Measurements from ENCODE around the gene GC. TPM values are rescaled to one million over a fixed set of nuclear protein-coding genes. Genes with fewer than 3 reads are reported as not detected.

The GC gene
- total RNA-seq, 1 donor from 2014 or later: not detected

DNA sequence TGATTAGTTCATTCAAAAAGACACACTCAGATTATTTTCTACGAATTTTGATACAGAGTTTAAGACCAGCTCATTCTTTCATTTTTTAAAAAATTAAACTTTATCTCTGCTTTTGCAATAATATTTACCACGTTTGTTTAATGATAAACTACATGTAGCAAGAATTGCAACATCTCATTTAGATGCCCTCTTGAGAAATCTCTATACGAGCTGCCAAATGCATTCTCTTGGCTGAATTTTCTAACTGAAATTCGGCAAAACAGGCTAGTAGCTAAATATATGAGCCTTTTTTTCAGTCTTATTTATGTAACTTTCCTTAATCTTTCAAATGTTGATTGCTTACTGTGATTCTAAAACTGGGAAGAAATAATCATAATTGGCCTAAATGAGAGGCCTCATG lies 2.1 kb upstream of the GC start:
- H3K4me3 Mint-ChIP-seq (ENCODE audit: unreplicated experiment): no peak overlapping the region

GRCh38 chr4:71784569-71785197 lies 804 bp upstream of the GC start:
- no peak overlapping the region for H3K4me3 Mint-ChIP-seq (ENCODE audit: unreplicated experiment)
- TF ChIP-seq CTCF (IDR thresholded peaks at IDR 0.05): no peak
- H3K9me3 Mint-ChIP-seq (ENCODE audit: unreplicated experiment): no peaks in the 10 kb centered on the region
- H3K4me1 Mint-ChIP-seq (ENCODE audit: unreplicated experiment): no peaks in the 10 kb centered on the region
- H3K27ac Mint-ChIP-seq (ENCODE audit: unreplicated experiment): no peak overlapping the region
- peaks cover 14% of the 10 kb centered on the region for H3K27me3 Mint-ChIP-seq (ENCODE audit: unreplicated experiment)
- no peak for DNase-seq (ENCODE audit: extremely low spot score, unreplicated experiment)
- H3K36me3 Mint-ChIP-seq (ENCODE audit: unreplicated experiment): no peaks in the 10 kb centered on the region

More for the DNA sequence above, 2.1 kb upstream of the GC start:
- Mint-ChIP-seq H3K4me1 (ENCODE audit: unreplicated experiment) (no peaks in the 10 kb centered on the region), H3K9me3 (ENCODE audit: unreplicated experiment) (no peaks in the 10 kb centered on the region), H3K36me3 (ENCODE audit: unreplicated experiment) (no peaks in the 10 kb centered on the region), H3K27me3 (ENCODE audit: unreplicated experiment) (peaks cover 17% of the 10 kb centered on the region), H3K27ac (ENCODE audit: unreplicated experiment) (no peak overlapping the region)
- DNase-seq (ENCODE audit: extremely low spot score, unreplicated experiment): no peak
- TF ChIP-seq CTCF (IDR thresholded peaks at IDR 0.05): no peak

DNA sequence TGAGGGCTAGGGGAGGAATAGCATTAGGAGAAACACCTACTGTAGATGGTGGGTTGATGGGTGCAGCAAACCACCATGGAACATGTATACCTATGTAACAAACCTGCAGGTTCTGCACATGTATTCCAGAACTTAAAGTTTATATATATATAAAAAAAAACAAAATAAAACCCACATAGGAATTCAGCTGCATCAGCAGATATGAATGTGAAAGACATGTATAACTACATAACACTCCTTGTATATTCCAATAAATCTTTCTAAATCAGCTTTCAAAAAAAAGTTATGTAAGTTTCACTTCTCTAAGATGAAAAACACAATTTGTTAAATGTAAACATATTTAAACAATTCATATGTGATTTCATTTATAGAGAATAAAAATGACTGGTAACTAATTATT lies 6.0 kb downstream of the GC start:
- DNase-seq (ENCODE audit: extremely low spot score, unreplicated experiment): no peak
- H3K4me1 Mint-ChIP-seq (ENCODE audit: unreplicated experiment): no peaks in the 10 kb centered on the region
- no peaks in the 10 kb centered on the region for H3K9me3 Mint-ChIP-seq (ENCODE audit: unreplicated experiment)
- H3K27ac Mint-ChIP-seq (ENCODE audit: unreplicated experiment): no peak overlapping the region
- peaks cover 8% of the 10 kb centered on the region for H3K27me3 Mint-ChIP-seq (ENCODE audit: unreplicated experiment)
- TF ChIP-seq CTCF (IDR thresholded peaks at IDR 0.05): no peak
- no peaks in the 10 kb centered on the region for H3K36me3 Mint-ChIP-seq (ENCODE audit: unreplicated experiment)
- no peak overlapping the region for H3K4me3 Mint-ChIP-seq (ENCODE audit: unreplicated experiment)

- Mint-ChIP-seq H3K36me3 (ENCODE audit: unreplicated experiment) (no peaks in the 10 kb centered on the region), H3K9me3 (ENCODE audit: unreplicated experiment) (no peaks in the 10 kb centered on the region), H3K27me3 (ENCODE audit: unreplicated experiment) (peaks cover 25% of the 10 kb centered on the region), H3K27ac (ENCODE audit: unreplicated experiment) (no peak overlapping the region), H3K4me3 (ENCODE audit: unreplicated experiment) (no peak overlapping the region), H3K4me1 (ENCODE audit: unreplicated experiment) (no peaks in the 10 kb centered on the region)
- no peak for TF ChIP-seq CTCF (IDR thresholded peaks at IDR 0.05)
- DNase-seq (ENCODE audit: extremely low spot score, unreplicated experiment): no peak
Measured at GRCh38 chr4:71775449-71775848, 8.4 kb downstream of the GC start.

DNA sequence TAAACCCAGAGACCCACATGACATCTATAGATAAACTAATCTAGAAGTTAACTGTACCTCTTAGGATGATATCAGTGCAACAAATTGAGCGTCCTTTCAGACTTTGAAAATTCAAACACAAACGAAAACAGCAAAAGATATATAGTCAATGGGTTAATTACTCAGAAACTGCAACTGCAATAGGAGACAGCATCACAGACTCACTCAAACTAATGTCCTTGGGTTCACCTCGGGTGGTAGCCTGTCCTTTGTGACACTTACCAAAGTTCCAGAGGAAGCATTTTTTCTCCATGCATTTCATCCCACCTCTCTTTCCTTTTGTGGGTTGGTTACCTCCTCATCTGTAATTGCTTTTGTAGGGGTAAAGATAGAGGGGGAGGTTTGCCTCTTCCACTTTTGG lies 9.7 kb downstream of the GC start:
- H3K27ac Mint-ChIP-seq (ENCODE audit: unreplicated experiment): no peak overlapping the region
- no peak overlapping the region for H3K4me3 Mint-ChIP-seq (ENCODE audit: unreplicated experiment)
- H3K36me3 Mint-ChIP-seq (ENCODE audit: unreplicated experiment): no peaks in the 10 kb centered on the region
- no peak for TF ChIP-seq CTCF (IDR thresholded peaks at IDR 0.05)
- H3K27me3 Mint-ChIP-seq (ENCODE audit: unreplicated experiment): peaks cover 25% of the 10 kb centered on the region
- H3K9me3 Mint-ChIP-seq (ENCODE audit: unreplicated experiment): no peaks in the 10 kb centered on the region
- no peak for DNase-seq (ENCODE audit: extremely low spot score, unreplicated experiment)
- no peaks in the 10 kb centered on the region for H3K4me1 Mint-ChIP-seq (ENCODE audit: unreplicated experiment)

Data from osteocyte (in vitro differentiated cells).